OCI-LY1 (cell line): ENCODE data around the gene LRRC45.

Source experiments
- H2AFZ ChIP-seq: fragments of 200-600 bp; sonication (generic), shearing (Covaris generic); 2 replicates; pipeline ENCODE4 v1.6.0; 2014; ENCODE audit warnings: antibody characterized with exemption, mild to moderate bottlenecking, low read length
- H3F3A ChIP-seq: fragments of 200-600 bp; sonication (generic), shearing (Covaris generic); 2 replicates; pipeline ENCODE4 v1.6.0; 2014; ENCODE audit warnings: mild to moderate bottlenecking, antibody characterized with exemption, low read length, moderate library complexity; ENCODE audit not compliant: insufficient read depth
- H3K27ac ChIP-seq: fragments of 200-600 bp; sonication (generic); 2 replicates; pipeline ENCODE4 v1.5.1; 2014; ENCODE audit warnings: low read length, mixed run types, mild to moderate bottlenecking, low read depth; ENCODE audit not compliant: poor library complexity, severe bottlenecking
- H3K27me3 ChIP-seq: fragments of 200-600 bp; sonication (generic); 2 replicates; pipeline ENCODE4 v1.6.0; 2014; ENCODE audit warnings: antibody characterized with exemption, mild to moderate bottlenecking, low read length, moderate library complexity; ENCODE audit not compliant: insufficient read depth
- H3K36me3 ChIP-seq: fragments of 200-600 bp; sonication (generic); 2 replicates; pipeline ENCODE4 v1.6.1; 2014; ENCODE audit warnings: mild to moderate bottlenecking, antibody characterized with exemption, low read length, moderate library complexity, mixed read lengths; ENCODE audit not compliant: insufficient read depth
- H3K4me1 ChIP-seq: fragments of 200-600 bp; sonication (generic); 2 replicates; pipeline ENCODE4 v1.5.1; 2014; ENCODE audit warnings: mild to moderate bottlenecking, low read length, moderate library complexity; ENCODE audit not compliant: insufficient read depth, severe bottlenecking
- H3K4me2 ChIP-seq: fragments of 200-600 bp; sonication (generic), shearing (Covaris generic); 2 replicates; pipeline ENCODE4 v1.6.1; 2014; ENCODE audit warnings: low read length
- H3K4me3 ChIP-seq: fragments of 200-600 bp; sonication (generic); 2 replicates; pipeline ENCODE4 v1.5.1; 2014; ENCODE audit warnings: low read length, low read depth, mild to moderate bottlenecking, mixed read lengths; ENCODE audit not compliant: poor library complexity, severe bottlenecking
- H3K79me2 ChIP-seq: fragments of 200-600 bp; shearing (Covaris generic); 2 replicates; pipeline ENCODE4 v1.6.1; 2016; ENCODE audit warnings: mixed run types, low read length, mixed read lengths; ENCODE audit not compliant: insufficient read depth
- H3K9ac ChIP-seq: fragments of 200-600 bp; sonication (generic), shearing (Covaris generic); 2 replicates; pipeline ENCODE4 v1.6.1; 2014; ENCODE audit warnings: mild to moderate bottlenecking, low read length, mixed read lengths
- H3K9me2 ChIP-seq: fragments of 200-600 bp; sonication (generic), shearing (Covaris generic); 2 replicates; pipeline ENCODE4 v1.6.1; 2014; ENCODE audit warnings: low read depth, mild to moderate bottlenecking, low read length, mixed read lengths
- H3K9me3 ChIP-seq: fragments of 200-600 bp; shearing (Covaris generic); 2 replicates; pipeline ENCODE4 v1.6.1; 2014; ENCODE audit warnings: low read length, mixed read lengths
- H4K20me1 ChIP-seq: fragments of 200-600 bp; sonication (generic), shearing (Covaris generic); 2 replicates; pipeline ENCODE4 v1.6.0; 2016; ENCODE audit warnings: mild to moderate bottlenecking, low read length; ENCODE audit not compliant: insufficient read depth
- EZH2 ChIP-seq: fragments of 200-600 bp; sonication (generic), shearing (Covaris generic); IDR thresholded peaks from 2 replicates; pipeline ENCODE4 v1.8.0; 2017; ENCODE audit warnings: borderline replicate concordance, mixed run types, mild to moderate bottlenecking, antibody characterized with exemption, low read length, moderate library complexity, mixed read lengths
- TF ChIP-seq, protein P1 (sequence below): fragments of 200-600 bp; sonication (generic), shearing (Covaris generic); IDR thresholded peaks from 2 replicates; pipeline ENCODE4 v1.5.1; 2017; ENCODE audit warnings: mild to moderate bottlenecking, antibody characterized with exemption, low read length, moderate library complexity, mixed read lengths

Gene LRRC45

DNA sequence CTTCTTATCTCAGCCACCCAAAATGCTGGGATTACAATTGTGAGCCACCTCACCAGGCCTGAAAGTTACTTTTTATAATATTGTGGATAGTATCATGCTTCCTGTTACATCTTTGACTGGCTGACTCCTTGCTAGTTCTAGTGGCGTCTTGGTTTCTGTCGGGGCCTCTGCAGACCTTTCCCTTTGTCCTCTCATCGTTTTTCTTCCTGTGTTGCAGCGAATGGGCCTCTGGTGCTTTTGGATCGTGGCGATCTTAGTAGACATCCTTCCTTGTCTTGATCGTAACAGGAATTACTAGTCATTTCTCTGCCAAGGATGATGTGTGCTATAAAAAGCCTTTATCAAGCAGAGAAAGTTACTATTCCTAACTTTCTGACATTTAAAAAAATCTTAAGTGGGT, 24.9 kb upstream of the LRRC45 start:
- Histone ChIP-seq H3K36me3 (no peaks in the 10 kb centered on the region), H3K9me2 (no peaks in the 10 kb centered on the region), H3K4me1 (no peaks in the 10 kb centered on the region), H4K20me1 (no peaks in the 10 kb centered on the region), H3K27ac (no peak overlapping the region), H3K4me2 (no peak overlapping the region), H3K27me3 (no peaks in the 10 kb centered on the region), H3K9ac (no peak overlapping the region), H3K4me3 (no peak overlapping the region), H3K9me3 (no peaks in the 10 kb centered on the region), H3F3A (no peaks in the 10 kb centered on the region), H2AFZ (no peak overlapping the region), H3K79me2 (no peaks in the 10 kb centered on the region)
- TF ChIP-seq, protein P1, sequence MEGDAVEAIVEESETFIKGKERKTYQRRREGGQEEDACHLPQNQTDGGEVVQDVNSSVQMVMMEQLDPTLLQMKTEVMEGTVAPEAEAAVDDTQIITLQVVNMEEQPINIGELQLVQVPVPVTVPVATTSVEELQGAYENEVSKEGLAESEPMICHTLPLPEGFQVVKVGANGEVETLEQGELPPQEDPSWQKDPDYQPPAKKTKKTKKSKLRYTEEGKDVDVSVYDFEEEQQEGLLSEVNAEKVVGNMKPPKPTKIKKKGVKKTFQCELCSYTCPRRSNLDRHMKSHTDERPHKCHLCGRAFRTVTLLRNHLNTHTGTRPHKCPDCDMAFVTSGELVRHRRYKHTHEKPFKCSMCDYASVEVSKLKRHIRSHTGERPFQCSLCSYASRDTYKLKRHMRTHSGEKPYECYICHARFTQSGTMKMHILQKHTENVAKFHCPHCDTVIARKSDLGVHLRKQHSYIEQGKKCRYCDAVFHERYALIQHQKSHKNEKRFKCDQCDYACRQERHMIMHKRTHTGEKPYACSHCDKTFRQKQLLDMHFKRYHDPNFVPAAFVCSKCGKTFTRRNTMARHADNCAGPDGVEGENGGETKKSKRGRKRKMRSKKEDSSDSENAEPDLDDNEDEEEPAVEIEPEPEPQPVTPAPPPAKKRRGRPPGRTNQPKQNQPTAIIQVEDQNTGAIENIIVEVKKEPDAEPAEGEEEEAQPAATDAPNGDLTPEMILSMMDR: no peak
- no peak for TF ChIP-seq EZH2

DNA sequence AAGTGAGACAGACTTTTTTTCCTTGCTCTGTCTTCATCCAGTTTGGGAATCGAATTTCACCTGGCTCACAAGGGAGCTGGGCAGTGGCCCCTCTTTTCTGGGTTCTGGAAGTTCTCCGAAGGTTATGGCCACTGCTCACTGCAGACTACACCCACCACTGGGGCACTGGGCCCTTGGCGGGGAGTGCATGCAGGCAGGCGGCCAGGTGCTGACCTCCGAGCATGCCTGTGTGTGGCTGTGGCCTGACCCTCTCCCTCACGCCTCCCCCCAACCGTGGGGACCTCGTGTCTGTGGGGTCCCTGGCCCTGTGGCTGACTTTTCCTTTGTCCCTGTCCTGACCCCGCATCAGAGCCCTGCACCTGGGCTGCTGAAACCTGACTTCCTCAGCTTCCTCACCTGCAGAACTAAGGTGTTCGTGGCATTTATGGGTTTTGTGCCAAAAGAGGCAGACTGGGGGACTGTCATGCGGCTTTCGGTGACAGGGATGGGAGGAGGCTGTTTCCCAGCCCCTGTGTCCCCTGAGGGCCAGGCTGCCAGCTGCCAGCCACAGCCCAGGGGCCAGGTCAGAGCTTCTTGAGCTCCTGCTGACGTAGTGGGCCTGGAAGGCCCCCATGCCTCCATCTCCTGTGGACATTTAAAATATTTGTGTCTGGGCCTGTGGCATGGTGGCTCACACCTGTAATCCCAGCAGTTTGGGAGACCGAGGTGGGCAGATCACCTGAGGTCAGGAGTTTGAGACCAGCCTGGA, 24.2 kb upstream of the LRRC45 start:
- TF ChIP-seq, protein P1: no peak
- TF ChIP-seq EZH2: no peak
- Histone ChIP-seq H3K79me2 (no peaks in the 10 kb centered on the region), H3K4me3 (no peak overlapping the region), H3K4me2 (no peak overlapping the region), H3K9me3 (no peaks in the 10 kb centered on the region), H3K27me3 (no peaks in the 10 kb centered on the region), H3K9ac (no peak overlapping the region), H4K20me1 (no peaks in the 10 kb centered on the region), H3K27ac (no peak overlapping the region), H2AFZ (no peak overlapping the region), H3K9me2 (no peaks in the 10 kb centered on the region), H3K4me1 (no peaks in the 10 kb centered on the region), H3K36me3 (no peaks in the 10 kb centered on the region), H3F3A (no peaks in the 10 kb centered on the region)

DNA sequence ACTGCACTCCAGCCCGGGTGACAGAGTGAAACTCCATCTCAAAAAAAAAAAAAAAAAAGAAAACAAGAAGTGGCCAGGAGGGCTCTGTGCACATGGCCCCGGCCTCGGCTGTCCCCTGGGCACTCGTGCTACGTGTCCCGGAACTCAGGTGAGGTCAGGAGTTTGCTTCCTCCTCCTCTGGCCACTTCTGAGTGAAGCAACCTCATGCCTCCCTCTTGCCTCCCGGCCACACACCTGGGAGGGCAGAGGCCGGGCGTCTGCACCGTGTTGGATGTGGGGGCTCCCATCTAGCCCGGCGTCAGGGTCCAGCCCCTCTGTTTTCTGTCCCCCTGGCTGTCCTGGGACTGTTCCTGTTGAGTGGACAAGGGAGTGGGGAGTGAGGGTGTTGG, 23.5 kb upstream of the LRRC45 start:
- H3F3A ChIP-seq: no peaks in the 10 kb centered on the region
- no peak for TF ChIP-seq EZH2
- TF ChIP-seq, protein P1: no peak
- H3K9ac ChIP-seq: no peak overlapping the region
- no peaks in the 10 kb centered on the region for H3K36me3 ChIP-seq
- H3K4me3 ChIP-seq: no peak overlapping the region
- no peak overlapping the region for H3K27ac ChIP-seq
- H2AFZ ChIP-seq: no peak overlapping the region
- H3K27me3 ChIP-seq: no peaks in the 10 kb centered on the region
- H3K4me1 ChIP-seq: no peaks in the 10 kb centered on the region
- no peaks in the 10 kb centered on the region for H3K9me3 ChIP-seq
- H4K20me1 ChIP-seq: no peaks in the 10 kb centered on the region
- H3K4me2 ChIP-seq: no peak overlapping the region
- no peaks in the 10 kb centered on the region for H3K9me2 ChIP-seq
- H3K79me2 ChIP-seq: no peaks in the 10 kb centered on the region
